HepG2 (cell line): ENCODE measurements around the gene BBOF1. TPM values are rescaled to one million over a fixed set of nuclear protein-coding genes. Genes with fewer than 3 reads are reported as not detected.

Source experiments
- ARNT ChIP-seq: fragments of 450-650 bp; IDR thresholded peaks from 2 replicates; pipeline ENCODE4 v1.6.1; 2017
- ATF7-NPFF ChIP-seq: sonication (generic); formaldehyde crosslinking; IDR thresholded peaks from 2 replicates; pipeline ENCODE4 v1.8.1; 2023; ENCODE audit warnings: mild to moderate bottlenecking, low read depth, missing genetic modification reagents, moderate library complexity
- GPN1 ChIP-seq: sonication (generic); formaldehyde crosslinking; IDR thresholded peaks from 2 replicates; pipeline ENCODE4 v1.5.1; 2020; ENCODE audit warnings: missing genetic modification reagents, borderline replicate concordance
- KLF6 ChIP-seq: IDR thresholded peaks from 2 replicates; pipeline ENCODE4 v1.8.0; 2016; ENCODE audit warnings: missing biosample characterization, missing genetic modification reagents
- PCBP1 ChIP-seq: fragments of 200-400 bp; formaldehyde crosslinking; IDR thresholded peaks from 2 replicates; pipeline ENCODE4 v1.6.1; 2017; ENCODE audit warnings: mild to moderate bottlenecking, low read depth, low read length, borderline replicate concordance
- SRSF1 ChIP-seq: fragments of 200-400 bp; formaldehyde crosslinking; optimal IDR thresholded peaks from 2 replicates; pipeline ENCODE3; 2017; ENCODE audit warnings: mild to moderate bottlenecking, low read depth, low read length, moderate library complexity
- TSC22D2 ChIP-seq: sonication (generic); formaldehyde crosslinking; IDR thresholded peaks from 2 replicates; pipeline ENCODE4 v1.5.1; 2020; ENCODE audit warnings: missing genetic modification reagents, mild to moderate bottlenecking, borderline replicate concordance
- ZNF326 ChIP-seq: sonication (generic); formaldehyde crosslinking; IDR thresholded peaks from 2 replicates; pipeline ENCODE4 v1.4.0; 2020; ENCODE audit warnings: missing genetic modification reagents, borderline replicate concordance
- ZNF510 ChIP-seq: sonication (generic); formaldehyde crosslinking; IDR thresholded peaks from 2 replicates; pipeline ENCODE4 v1.4.0; 2020; ENCODE audit warnings: low read depth, mild to moderate bottlenecking, missing genetic modification reagents
- ZNF547 ChIP-seq: sonication (generic); formaldehyde crosslinking; IDR thresholded peaks from 2 replicates; pipeline ENCODE4 v1.5.1; 2020; ENCODE audit warnings: mild to moderate bottlenecking, missing genetic modification reagents
- ZNF746 ChIP-seq: sonication (generic); formaldehyde crosslinking; IDR thresholded peaks from 2 replicates; pipeline ENCODE4 v1.8.0; 2022; ENCODE audit warnings: mild to moderate bottlenecking, missing genetic modification reagents
- ZSCAN12 ChIP-seq: sonication (generic); formaldehyde crosslinking; IDR thresholded peaks from 2 replicates; pipeline ENCODE4 v1.9.0; 2021; ENCODE audit warnings: mild to moderate bottlenecking, missing genetic modification reagents
- polyA plus RNA-seq, 8 experiments: library from polyadenylated mRNA; depleted of rRNA in 3 of 8; stranded (reverse) in 7 of 8; unstranded in 1 of 8; fragments of >200 nt; fragmentation: Illumina TruSeq in 4 of 8; extraction: Trizol in 4 of 8; gene quantifications; 2 replicates each; pipeline versions ENCODE4 v1.2.1 to v1.2.3, GENCODE V29; 2011 to 2016; ENCODE audit warnings: low read depth in 4 of 8, missing spikeins in 1 of 8, mixed read lengths in 1 of 8; ENCODE audit not compliant: insufficient read depth in 1 of 8
- total RNA-seq, 5 experiments: library from RNA; depleted of rRNA; stranded (reverse); fragments of >200 nt; fragmentation: Illumina TruSeq; extraction: Trizol; gene quantifications; 2 replicates each; pipeline ENCODE4 v1.2.3, GENCODE V29; 2016; ENCODE audit warnings: low read depth in 1 of 5
- TF ChIP-seq, protein P1 (sequence below): IDR thresholded peaks from 2 replicates; pipeline ENCODE4 v1.6.1; 2016; ENCODE audit warnings: low read depth
- TF ChIP-seq, protein P2 (sequence below): sonication (generic); formaldehyde crosslinking; IDR thresholded peaks from 2 replicates; pipeline ENCODE4 v1.4.0; 2020; ENCODE audit warnings: mild to moderate bottlenecking, missing genetic modification reagents
- TF ChIP-seq, protein P3 (sequence below): sonication (generic); formaldehyde crosslinking; IDR thresholded peaks from 2 replicates; pipeline ENCODE4 v1.5.0; 2020; ENCODE audit warnings: mild to moderate bottlenecking, missing genetic modification reagents
- TF ChIP-seq, protein P4 (sequence below): sonication (generic); formaldehyde crosslinking; IDR thresholded peaks from 2 replicates; pipeline ENCODE4 v1.5.1; 2020; ENCODE audit warnings: mild to moderate bottlenecking, missing genetic modification reagents, moderate library complexity
- TF ChIP-seq, protein P5 (sequence below): sonication (generic); formaldehyde crosslinking; conservative IDR thresholded peaks from 2 replicates; pipeline ENCODE4 v1.4.0; 2020; ENCODE audit warnings: mild to moderate bottlenecking, missing genetic modification reagents, moderate library complexity

The BBOF1 gene
- total and polyA plus RNA-seq, 2 of the 13 experiments (the other 11 are each of a cell fraction or from before 2014, with no cell fraction given): 1.6 to 2.3 TPM

DNA sequence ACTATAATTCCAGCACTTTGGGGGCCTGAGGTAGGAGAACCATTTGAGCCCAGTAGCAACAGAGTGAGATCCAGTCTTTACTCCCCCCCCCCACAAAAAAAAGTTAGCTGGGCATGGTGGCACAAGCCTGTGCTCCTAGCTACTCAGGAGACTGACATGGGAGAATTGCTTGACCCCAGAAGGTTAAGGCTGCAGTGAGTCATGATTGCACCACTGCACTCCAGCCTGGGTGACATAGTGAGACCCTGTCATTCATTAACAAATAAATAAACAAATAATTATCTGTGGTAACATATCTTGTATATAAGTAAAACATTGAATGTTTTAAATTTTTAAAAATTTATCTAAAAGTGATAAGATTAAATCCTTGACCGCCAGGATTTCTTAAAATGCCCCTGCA lies 4.8 kb upstream of the BBOF1 start (continued):
- TF ChIP-seq ZNF510 (CRISPR knock-in tag): no peak
- TF ChIP-seq TSC22D2 (CRISPR knock-in tag): no peak
- TF ChIP-seq ZNF547 (CRISPR knock-in tag): no peak
- TF ChIP-seq ATF7-NPFF (CRISPR knock-in tag): no peak
- no peak for TF ChIP-seq ARNT
- TF ChIP-seq, protein P1, sequence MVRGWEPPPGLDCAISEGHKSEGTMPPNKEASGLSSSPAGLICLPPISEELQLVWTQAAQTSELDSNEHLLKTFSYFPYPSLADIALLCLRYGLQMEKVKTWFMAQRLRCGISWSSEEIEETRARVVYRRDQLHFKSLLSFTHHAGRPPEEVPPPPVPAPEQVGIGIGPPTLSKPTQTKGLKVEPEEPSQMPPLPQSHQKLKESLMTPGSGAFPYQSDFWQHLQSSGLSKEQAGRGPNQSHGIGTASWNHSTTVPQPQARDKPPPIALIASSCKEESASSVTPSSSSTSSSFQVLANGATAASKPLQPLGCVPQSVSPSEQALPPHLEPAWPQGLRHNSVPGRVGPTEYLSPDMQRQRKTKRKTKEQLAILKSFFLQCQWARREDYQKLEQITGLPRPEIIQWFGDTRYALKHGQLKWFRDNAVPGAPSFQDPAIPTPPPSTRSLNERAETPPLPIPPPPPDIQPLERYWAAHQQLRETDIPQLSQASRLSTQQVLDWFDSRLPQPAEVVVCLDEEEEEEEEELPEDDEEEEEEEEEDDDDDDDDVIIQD (CRISPR knock-in tag): peak; percentile 31; the same call in 1 of the 2 replicates
- TF ChIP-seq, protein P2, sequence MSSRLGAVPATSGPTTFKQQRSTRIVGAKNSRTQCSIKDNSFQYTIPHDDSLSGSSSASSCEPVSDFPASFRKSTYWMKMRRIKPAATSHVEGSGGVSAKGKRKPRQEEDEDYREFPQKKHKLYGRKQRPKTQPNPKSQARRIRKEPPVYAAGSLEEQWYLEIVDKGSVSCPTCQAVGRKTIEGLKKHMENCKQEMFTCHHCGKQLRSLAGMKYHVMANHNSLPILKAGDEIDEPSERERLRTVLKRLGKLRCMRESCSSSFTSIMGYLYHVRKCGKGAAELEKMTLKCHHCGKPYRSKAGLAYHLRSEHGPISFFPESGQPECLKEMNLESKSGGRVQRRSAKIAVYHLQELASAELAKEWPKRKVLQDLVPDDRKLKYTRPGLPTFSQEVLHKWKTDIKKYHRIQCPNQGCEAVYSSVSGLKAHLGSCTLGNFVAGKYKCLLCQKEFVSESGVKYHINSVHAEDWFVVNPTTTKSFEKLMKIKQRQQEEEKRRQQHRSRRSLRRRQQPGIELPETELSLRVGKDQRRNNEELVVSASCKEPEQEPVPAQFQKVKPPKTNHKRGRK: no peak
- TF ChIP-seq ZNF326 (CRISPR knock-in tag): no peak
- TF ChIP-seq SRSF1: no peak
- TF ChIP-seq, protein P3, sequence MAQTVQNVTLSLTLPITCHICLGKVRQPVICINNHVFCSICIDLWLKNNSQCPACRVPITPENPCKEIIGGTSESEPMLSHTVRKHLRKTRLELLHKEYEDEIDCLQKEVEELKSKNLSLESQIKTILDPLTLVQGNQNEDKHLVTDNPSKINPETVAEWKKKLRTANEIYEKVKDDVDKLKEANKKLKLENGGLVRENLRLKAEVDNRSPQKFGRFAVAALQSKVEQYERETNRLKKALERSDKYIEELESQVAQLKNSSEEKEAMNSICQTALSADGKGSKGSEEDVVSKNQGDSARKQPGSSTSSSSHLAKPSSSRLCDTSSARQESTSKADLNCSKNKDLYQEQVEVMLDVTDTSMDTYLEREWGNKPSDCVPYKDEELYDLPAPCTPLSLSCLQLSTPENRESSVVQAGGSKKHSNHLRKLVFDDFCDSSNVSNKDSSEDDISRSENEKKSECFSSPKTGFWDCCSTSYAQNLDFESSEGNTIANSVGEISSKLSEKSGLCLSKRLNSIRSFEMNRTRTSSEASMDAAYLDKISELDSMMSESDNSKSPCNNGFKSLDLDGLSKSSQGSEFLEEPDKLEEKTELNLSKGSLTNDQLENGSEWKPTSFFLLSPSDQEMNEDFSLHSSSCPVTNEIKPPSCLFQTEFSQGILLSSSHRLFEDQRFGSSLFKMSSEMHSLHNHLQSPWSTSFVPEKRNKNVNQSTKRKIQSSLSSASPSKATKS (CRISPR knock-in tag): no peak
- TF ChIP-seq PCBP1: no peak
- no peak for TF ChIP-seq KLF6 (CRISPR knock-in tag)
- no peak for TF ChIP-seq ZNF746 (CRISPR knock-in tag)
- TF ChIP-seq, protein P4, sequence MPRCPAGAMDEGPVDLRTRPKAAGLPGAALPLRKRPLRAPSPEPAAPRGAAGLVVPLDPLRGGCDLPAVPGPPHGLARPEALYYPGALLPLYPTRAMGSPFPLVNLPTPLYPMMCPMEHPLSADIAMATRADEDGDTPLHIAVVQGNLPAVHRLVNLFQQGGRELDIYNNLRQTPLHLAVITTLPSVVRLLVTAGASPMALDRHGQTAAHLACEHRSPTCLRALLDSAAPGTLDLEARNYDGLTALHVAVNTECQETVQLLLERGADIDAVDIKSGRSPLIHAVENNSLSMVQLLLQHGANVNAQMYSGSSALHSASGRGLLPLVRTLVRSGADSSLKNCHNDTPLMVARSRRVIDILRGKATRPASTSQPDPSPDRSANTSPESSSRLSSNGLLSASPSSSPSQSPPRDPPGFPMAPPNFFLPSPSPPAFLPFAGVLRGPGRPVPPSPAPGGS (CRISPR knock-in tag): no peak
- TF ChIP-seq GPN1: no peak
- TF ChIP-seq, protein P5, sequence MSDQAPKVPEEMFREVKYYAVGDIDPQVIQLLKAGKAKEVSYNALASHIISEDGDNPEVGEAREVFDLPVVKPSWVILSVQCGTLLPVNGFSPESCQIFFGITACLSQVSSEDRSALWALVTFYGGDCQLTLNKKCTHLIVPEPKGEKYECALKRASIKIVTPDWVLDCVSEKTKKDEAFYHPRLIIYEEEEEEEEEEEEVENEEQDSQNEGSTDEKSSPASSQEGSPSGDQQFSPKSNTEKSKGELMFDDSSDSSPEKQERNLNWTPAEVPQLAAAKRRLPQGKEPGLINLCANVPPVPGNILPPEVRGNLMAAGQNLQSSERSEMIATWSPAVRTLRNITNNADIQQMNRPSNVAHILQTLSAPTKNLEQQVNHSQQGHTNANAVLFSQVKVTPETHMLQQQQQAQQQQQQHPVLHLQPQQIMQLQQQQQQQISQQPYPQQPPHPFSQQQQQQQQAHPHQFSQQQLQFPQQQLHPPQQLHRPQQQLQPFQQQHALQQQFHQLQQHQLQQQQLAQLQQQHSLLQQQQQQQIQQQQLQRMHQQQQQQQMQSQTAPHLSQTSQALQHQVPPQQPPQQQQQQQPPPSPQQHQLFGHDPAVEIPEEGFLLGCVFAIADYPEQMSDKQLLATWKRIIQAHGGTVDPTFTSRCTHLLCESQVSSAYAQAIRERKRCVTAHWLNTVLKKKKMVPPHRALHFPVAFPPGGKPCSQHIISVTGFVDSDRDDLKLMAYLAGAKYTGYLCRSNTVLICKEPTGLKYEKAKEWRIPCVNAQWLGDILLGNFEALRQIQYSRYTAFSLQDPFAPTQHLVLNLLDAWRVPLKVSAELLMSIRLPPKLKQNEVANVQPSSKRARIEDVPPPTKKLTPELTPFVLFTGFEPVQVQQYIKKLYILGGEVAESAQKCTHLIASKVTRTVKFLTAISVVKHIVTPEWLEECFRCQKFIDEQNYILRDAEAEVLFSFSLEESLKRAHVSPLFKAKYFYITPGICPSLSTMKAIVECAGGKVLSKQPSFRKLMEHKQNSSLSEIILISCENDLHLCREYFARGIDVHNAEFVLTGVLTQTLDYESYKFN (CRISPR knock-in tag): peak; percentile 70
- no peak for TF ChIP-seq ZSCAN12 (CRISPR knock-in tag)
